H9 (cell line): ENCODE results near the gene TMCC2. TPM values are rescaled to one million over a fixed set of nuclear protein-coding genes. Genes with fewer than 3 reads are reported as not detected.

Experiments
- DNase-seq: peaks from one replicate; pipeline ENCODE4 v3.0.0-alpha.2; 2017
- H2AFZ ChIP-seq: one replicate; pipeline ENCODE4 v1.6.1; 2013; ENCODE audit warnings: mild to moderate bottlenecking, low read length, control low read depth, moderate library complexity
- H2AK5ac ChIP-seq: 2 replicates; pipeline ENCODE4 v1.6.1; 2013; ENCODE audit warnings: low read length, control low read depth, mixed read lengths; ENCODE audit not compliant: insufficient read length
- H2BK120ac ChIP-seq: one replicate; pipeline ENCODE4 v1.6.1; 2013; ENCODE audit warnings: low read depth, mild to moderate bottlenecking, low read length, control low read depth, inconsistent platforms; ENCODE audit not compliant: poor library complexity, severe bottlenecking
- H2BK12ac ChIP-seq: 2 replicates; pipeline ENCODE4 v1.6.1; 2013; ENCODE audit warnings: low read length, control low read depth, mixed read lengths, low read depth; ENCODE audit not compliant: insufficient read length
- H2BK15ac ChIP-seq: 2 replicates; pipeline ENCODE4 v1.6.1; 2013; ENCODE audit warnings: low read depth, low read length, control low read depth
- H2BK20ac ChIP-seq: one replicate; pipeline ENCODE4 v1.6.1; 2013; ENCODE audit warnings: low read depth, mild to moderate bottlenecking, low read length, control low read depth, inconsistent platforms; ENCODE audit not compliant: poor library complexity, severe bottlenecking
- H2BK5ac ChIP-seq: 2 replicates; pipeline ENCODE4 v1.6.1; 2013; ENCODE audit warnings: low read length, control low read depth, mixed read lengths; ENCODE audit not compliant: insufficient read length
- H3K14ac ChIP-seq: 2 replicates; pipeline ENCODE4 v1.6.1; 2013; ENCODE audit warnings: low read length, control low read depth; ENCODE audit not compliant: insufficient read depth
- H3K18ac ChIP-seq: 2 replicates; pipeline ENCODE4 v1.6.1; 2013; ENCODE audit warnings: low read depth, mild to moderate bottlenecking, mixed read lengths, low read length, control low read depth; ENCODE audit not compliant: insufficient read length
- H3K23ac ChIP-seq: 2 replicates; pipeline ENCODE4 v1.6.1; 2013; ENCODE audit warnings: low read length, control low read depth, mixed read lengths, low read depth; ENCODE audit not compliant: insufficient read length
- H3K23me2 ChIP-seq: 2 replicates; pipeline ENCODE4 v1.6.1; 2013; ENCODE audit warnings: low read depth, mild to moderate bottlenecking, mixed read lengths, low read length, control low read depth; ENCODE audit not compliant: insufficient read length, poor library complexity, severe bottlenecking
- H3K27ac ChIP-seq: 2 replicates; pipeline ENCODE4 v1.5.1; 2013; ENCODE audit warnings: low read length, control low read depth, mixed read lengths, low read depth; ENCODE audit not compliant: insufficient read length
- H3K27me3 ChIP-seq: 2 replicates; pipeline ENCODE4 v1.6.1; 2013; ENCODE audit warnings: low read length, control low read depth, inconsistent platforms; ENCODE audit not compliant: insufficient read depth
- H3K4ac ChIP-seq: 2 replicates; pipeline ENCODE4 v1.6.1; 2013; ENCODE audit warnings: low read depth, mild to moderate bottlenecking, control low read depth, inconsistent platforms, low read length, moderate library complexity
- H3K4me1 ChIP-seq: 2 replicates; pipeline ENCODE4 v1.6.1; 2013; ENCODE audit warnings: low read length, control low read depth, inconsistent platforms; ENCODE audit not compliant: insufficient read depth
- H3K4me2 ChIP-seq: 2 replicates; pipeline ENCODE4 v1.6.1; 2013; ENCODE audit warnings: low read length, control low read depth, mixed read lengths; ENCODE audit not compliant: insufficient read length, insufficient read depth
- H3K56ac ChIP-seq: 2 replicates; pipeline ENCODE4 v1.6.1; 2013; ENCODE audit warnings: low read depth, mild to moderate bottlenecking, mixed read lengths, low read length, control low read depth; ENCODE audit not compliant: insufficient read length
- H3K79me1 ChIP-seq: 2 replicates; pipeline ENCODE4 v1.6.1; 2013; ENCODE audit warnings: low read depth, mild to moderate bottlenecking, moderate library complexity, low read length, control low read depth, inconsistent platforms; ENCODE audit not compliant: insufficient read depth, poor library complexity, severe bottlenecking
- H3K79me2 ChIP-seq: 2 replicates; pipeline ENCODE4 v1.6.1; 2013; ENCODE audit warnings: low read length, control low read depth, inconsistent platforms; ENCODE audit not compliant: insufficient read depth
- H3K9ac ChIP-seq: 2 replicates; pipeline ENCODE4 v1.6.1; 2013; ENCODE audit warnings: low read length, control low read depth, mixed read lengths; ENCODE audit not compliant: insufficient read length; ENCODE audit errors: extremely low read depth
- H3K9me3 ChIP-seq: one replicate; pipeline ENCODE4 v1.6.1; 2013; ENCODE audit warnings: low read depth, low read length, inconsistent platforms; ENCODE audit not compliant: control insufficient read depth
- H3T11ph ChIP-seq: one replicate; pipeline ENCODE4 v1.6.1; 2013; ENCODE audit warnings: mild to moderate bottlenecking, low read length, control low read depth, inconsistent platforms
- H4K20me1 ChIP-seq: one replicate; pipeline ENCODE4 v1.6.1; 2013; ENCODE audit not compliant: control insufficient read depth, insufficient read length, insufficient read depth
- H4K5ac ChIP-seq: 2 replicates; pipeline ENCODE4 v1.6.1; 2013; ENCODE audit warnings: low read depth, mild to moderate bottlenecking, mixed read lengths, low read length, control low read depth; ENCODE audit not compliant: insufficient read length
- H4K8ac ChIP-seq: replicated peaks from 2 replicates; pipeline ENCODE4 v1.6.1; 2013; ENCODE audit warnings: low read length, control low read depth, mixed read lengths, low read depth; ENCODE audit not compliant: insufficient read length
- H4K91ac ChIP-seq: 2 replicates; pipeline ENCODE4 v1.6.1; 2013; ENCODE audit warnings: low read depth, mild to moderate bottlenecking, moderate library complexity, mixed read lengths, low read length, control low read depth; ENCODE audit not compliant: insufficient read length
- H3K27ac Mint-ChIP-seq, 3 experiments: 2 replicates in 2 of 3; 3 replicates in 1 of 3; pipeline ENCODE4 v1.8.0; 2020 to 2021; ENCODE audit warnings: mixed read lengths in 3 of 3, mild to moderate bottlenecking in 1 of 3, moderate library complexity in 1 of 3
- H3K27me3 Mint-ChIP-seq: 2 replicates; pipeline ENCODE4 v1.8.0; 2021; ENCODE audit warnings: low read depth, mild to moderate bottlenecking, moderate library complexity, mixed read lengths
- H3K36me3 Mint-ChIP-seq, 3 experiments: 2 replicates in 2 of 3; 3 replicates in 1 of 3; pipeline ENCODE4 v1.8.0; 2020 to 2021; ENCODE audit warnings: low read depth in 3 of 3, mixed read lengths in 3 of 3; ENCODE audit not compliant: insufficient read depth in 1 of 3
- H3K4me1 Mint-ChIP-seq, 2 experiments: 2 replicates each; pipeline ENCODE4 v1.8.0; 2020; ENCODE audit warnings: mixed read lengths in 2 of 2
- H3K4me3 Mint-ChIP-seq, 2 experiments: 2 replicates in 1 of 2; 3 replicates in 1 of 2; pipeline ENCODE4 v1.8.0; 2020 to 2021; ENCODE audit warnings: mild to moderate bottlenecking in 2 of 2, mixed read lengths in 2 of 2, moderate library complexity in 1 of 2
- H3K9me3 Mint-ChIP-seq, 2 experiments: 2 replicates in 1 of 2; 3 replicates in 1 of 2; pipeline ENCODE4 v1.8.0; 2020; ENCODE audit warnings: mild to moderate bottlenecking in 2 of 2, mixed read lengths in 2 of 2, moderate library complexity in 1 of 2
- WGBS: extraction: QIAGEN DNeasy Blood & Tissue Kit; methylation state at CpG from one replicate; pipeline ENCODE4 v1.1.7; 2013; ENCODE audit warnings: missing lambda C conversion rate, low lambda C conversion rate, mixed read lengths; ENCODE audit not compliant: insufficient read length; ENCODE audit errors: extremely low coverage; 5-methylcytosine and 5-hydroxymethylcytosine counted together
- total RNA-seq: library from RNA; stranded (reverse); gene quantifications from 2 replicates; pipeline ENCODE4 v1.2.1, GENCODE V29; 2021
- TF ChIP-seq, protein P1 (sequence below): fragments of 200-600 bp; sonication (generic); conservative IDR thresholded peaks from 3 replicates; pipeline ENCODE4 v1.8.0; 2021; ENCODE audit warnings: antibody characterized with exemption, mild to moderate bottlenecking

Gene TMCC2
- total RNA-seq, 1 experiment from 2014 or later = 11.7 TPM

DNA sequence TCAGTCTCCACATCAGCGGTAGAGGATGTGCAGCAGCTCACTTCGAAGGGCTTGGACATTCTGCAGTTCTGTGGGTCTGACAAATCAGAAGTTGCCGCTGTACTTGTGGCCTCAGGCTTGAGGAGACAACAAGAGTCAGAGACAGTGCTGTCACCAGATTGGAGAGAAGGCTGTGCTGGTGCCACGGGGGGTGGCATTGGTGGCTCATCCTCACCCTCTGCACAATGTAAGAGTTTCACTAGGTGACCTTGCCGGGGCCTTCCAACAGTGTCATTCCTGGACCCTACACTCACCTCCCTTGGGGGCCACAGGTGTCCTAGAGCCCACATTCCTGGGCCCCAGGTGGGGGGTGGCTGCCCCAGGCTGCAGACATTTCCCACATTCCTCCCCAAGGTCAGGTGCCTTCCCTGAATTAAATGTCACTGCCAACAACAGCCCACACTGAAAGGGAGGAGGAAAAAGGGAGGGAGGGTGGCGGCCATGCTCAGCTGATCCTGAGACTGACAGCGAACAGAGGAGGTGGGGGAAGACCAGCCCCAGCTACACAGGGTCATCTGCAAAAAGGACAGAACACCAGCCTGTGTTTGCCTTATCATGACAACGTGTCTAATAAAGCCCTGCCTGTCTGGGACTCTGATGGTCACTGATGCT, 46.4 kb downstream of the TMCC2 start:
- Histone ChIP-seq H3K18ac (no peak overlapping the region), H3K4me1 (peaks cover 3% of the 10 kb centered on the region; the same call in 1 of the 2 replicates), H3K4me2 (no peak overlapping the region), H4K91ac (peak overlapping the region; percentile 0), H3K23me2 (no peaks in the 10 kb centered on the region), H4K8ac (no peak overlapping the region), H2AFZ (no peak overlapping the region), H2BK5ac (no peak overlapping the region), H3K27ac (no peak overlapping the region), H3K79me2 (no peaks in the 10 kb centered on the region), H3K79me1 (no peaks in the 10 kb centered on the region), H2AK5ac (peak overlapping the region; percentile 18), H2BK12ac (no peak overlapping the region), H2BK120ac (no peak overlapping the region), H2BK15ac (no peak overlapping the region), H3K4ac (no peak overlapping the region), H3K9me3 (no peaks in the 10 kb centered on the region), H3K23ac (no peak overlapping the region), H3T11ph (no peak overlapping the region), H3K14ac (no peak overlapping the region; the same call in 1 of the 2 replicates), H3K9ac (no peak overlapping the region), H2BK20ac (no peak overlapping the region), H4K20me1 (peaks cover 2% of the 10 kb centered on the region), H3K56ac (no peak overlapping the region), H4K5ac (no peak overlapping the region), H3K27me3 (no peaks in the 10 kb centered on the region)
- H3K27me3 Mint-ChIP-seq = no peaks in the 10 kb centered on the region
- no peak overlapping the region for H3K4me3 Mint-ChIP-seq
- H3K4me1 Mint-ChIP-seq = peaks cover 22 to 37% of the 10 kb centered on the region in 2 experiments
- H3K36me3 Mint-ChIP-seq = peaks cover 1 to 17% (median 16%) of the 10 kb centered on the region in 3 experiments; a peak in 6 of 7 replicates
- TF ChIP-seq, protein P1, sequence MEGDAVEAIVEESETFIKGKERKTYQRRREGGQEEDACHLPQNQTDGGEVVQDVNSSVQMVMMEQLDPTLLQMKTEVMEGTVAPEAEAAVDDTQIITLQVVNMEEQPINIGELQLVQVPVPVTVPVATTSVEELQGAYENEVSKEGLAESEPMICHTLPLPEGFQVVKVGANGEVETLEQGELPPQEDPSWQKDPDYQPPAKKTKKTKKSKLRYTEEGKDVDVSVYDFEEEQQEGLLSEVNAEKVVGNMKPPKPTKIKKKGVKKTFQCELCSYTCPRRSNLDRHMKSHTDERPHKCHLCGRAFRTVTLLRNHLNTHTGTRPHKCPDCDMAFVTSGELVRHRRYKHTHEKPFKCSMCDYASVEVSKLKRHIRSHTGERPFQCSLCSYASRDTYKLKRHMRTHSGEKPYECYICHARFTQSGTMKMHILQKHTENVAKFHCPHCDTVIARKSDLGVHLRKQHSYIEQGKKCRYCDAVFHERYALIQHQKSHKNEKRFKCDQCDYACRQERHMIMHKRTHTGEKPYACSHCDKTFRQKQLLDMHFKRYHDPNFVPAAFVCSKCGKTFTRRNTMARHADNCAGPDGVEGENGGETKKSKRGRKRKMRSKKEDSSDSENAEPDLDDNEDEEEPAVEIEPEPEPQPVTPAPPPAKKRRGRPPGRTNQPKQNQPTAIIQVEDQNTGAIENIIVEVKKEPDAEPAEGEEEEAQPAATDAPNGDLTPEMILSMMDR = no peak
- no peaks in the 10 kb centered on the region; a peak in 1 of 5 replicates for H3K9me3 Mint-ChIP-seq
- peak; percentile 65 for DNase-seq
- peak overlapping the region in 2 of 3 experiments; percentile 81 to 82; a peak in 6 of 7 replicates for H3K27ac Mint-ChIP-seq
- no CpG with 5 or more reads among the region's 8 CpGs for WGBS
